LNCaP clone FGC (cell line): ENCODE results near the gene PGR.
A peak's percentile ranks its signal among the peaks of the same experiment; 100 is the strongest.

Experiments
- DNase-seq: peaks from one replicate; pipeline ENCODE4 v3.0.0-alpha.2; 2011; ENCODE audit warnings: low read depth
- H3K4me3 ChIP-seq: 2 replicates; pipeline ENCODE4 v1.5.1; 2011; ENCODE audit warnings: mild to moderate bottlenecking, low read depth, low read length, control low read depth
- TF ChIP-seq, protein P1 (sequence below): IDR thresholded peaks from 2 replicates; pipeline ENCODE4 v1.5.1; 2012; ENCODE audit warnings: mild to moderate bottlenecking; ENCODE audit not compliant: control insufficient read depth, insufficient read depth; ENCODE audit errors: extremely low read depth

The PGR gene

DNA sequence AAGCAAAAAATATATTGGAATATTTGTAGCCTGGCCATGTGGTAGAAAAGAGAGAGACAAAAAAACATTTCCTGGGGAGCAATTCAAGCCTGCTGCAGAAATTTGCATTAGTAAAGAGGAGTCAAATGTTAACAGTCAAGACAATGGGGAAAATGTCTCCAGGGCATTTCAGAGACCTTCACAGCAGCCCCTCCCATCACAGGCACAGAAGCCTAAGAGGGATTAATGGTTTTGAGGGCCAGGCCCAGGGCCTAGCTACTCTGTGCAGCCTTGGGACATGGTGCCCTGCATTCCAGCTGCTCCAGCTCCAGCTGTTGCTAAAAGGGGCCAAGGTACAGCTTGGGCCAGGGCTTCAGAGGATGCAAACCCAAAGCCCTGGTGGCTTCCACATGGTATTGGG lies 46.8 kb downstream of the PGR start:
- H3K4me3 ChIP-seq, result no peak overlapping the region
- TF ChIP-seq, protein P1, sequence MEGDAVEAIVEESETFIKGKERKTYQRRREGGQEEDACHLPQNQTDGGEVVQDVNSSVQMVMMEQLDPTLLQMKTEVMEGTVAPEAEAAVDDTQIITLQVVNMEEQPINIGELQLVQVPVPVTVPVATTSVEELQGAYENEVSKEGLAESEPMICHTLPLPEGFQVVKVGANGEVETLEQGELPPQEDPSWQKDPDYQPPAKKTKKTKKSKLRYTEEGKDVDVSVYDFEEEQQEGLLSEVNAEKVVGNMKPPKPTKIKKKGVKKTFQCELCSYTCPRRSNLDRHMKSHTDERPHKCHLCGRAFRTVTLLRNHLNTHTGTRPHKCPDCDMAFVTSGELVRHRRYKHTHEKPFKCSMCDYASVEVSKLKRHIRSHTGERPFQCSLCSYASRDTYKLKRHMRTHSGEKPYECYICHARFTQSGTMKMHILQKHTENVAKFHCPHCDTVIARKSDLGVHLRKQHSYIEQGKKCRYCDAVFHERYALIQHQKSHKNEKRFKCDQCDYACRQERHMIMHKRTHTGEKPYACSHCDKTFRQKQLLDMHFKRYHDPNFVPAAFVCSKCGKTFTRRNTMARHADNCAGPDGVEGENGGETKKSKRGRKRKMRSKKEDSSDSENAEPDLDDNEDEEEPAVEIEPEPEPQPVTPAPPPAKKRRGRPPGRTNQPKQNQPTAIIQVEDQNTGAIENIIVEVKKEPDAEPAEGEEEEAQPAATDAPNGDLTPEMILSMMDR, result no peak
- no peak for DNase-seq

DNA sequence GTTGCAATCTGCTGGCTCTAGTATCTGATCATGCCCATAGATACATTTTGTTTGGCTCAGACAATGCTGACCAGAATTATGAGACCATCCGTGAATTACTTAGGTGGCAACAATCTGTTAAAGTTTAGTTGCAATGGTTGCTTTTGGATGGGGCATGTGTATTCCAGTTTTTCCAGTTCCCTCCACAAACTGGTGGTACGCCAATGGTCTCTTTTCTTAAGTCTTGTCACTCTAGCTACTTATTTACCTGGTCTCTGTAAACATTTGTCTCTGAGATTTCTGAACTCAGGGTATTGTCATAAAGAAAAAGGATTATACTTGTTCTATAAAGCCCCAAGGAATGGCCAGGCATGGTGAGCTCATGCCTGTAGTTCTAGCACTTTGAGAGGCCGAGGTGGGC lies 65.9 kb downstream of the PGR start:
- peak; percentile 71 for DNase-seq
- TF ChIP-seq, protein P1, result no peak

DNA sequence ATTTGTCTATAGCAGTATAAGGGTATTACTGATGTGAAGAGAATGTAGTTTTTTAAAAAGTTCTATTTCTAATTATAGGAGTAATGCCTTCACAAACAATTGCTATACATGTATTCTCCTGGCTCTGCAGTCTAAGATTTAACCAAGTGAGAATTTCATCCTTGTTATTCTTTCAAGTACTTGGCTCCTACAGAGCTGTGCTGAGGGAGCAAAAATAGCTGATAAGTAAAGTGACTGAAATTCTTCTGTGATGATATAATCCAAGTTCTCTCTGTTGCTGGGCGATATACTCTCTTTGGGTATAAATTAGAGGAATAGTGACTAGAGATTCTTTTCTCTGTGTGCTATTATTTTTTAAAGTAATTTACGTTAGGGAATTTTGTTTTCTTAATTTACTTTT lies 68.0 kb downstream of the PGR start:
- no peak overlapping the region for H3K4me3 ChIP-seq
- TF ChIP-seq, protein P1, result no peak
- DNase-seq, result no peak

More for the DNA sequence above, 65.9 kb downstream of the PGR start:
- H3K4me3 ChIP-seq, result no peak overlapping the region

DNA sequence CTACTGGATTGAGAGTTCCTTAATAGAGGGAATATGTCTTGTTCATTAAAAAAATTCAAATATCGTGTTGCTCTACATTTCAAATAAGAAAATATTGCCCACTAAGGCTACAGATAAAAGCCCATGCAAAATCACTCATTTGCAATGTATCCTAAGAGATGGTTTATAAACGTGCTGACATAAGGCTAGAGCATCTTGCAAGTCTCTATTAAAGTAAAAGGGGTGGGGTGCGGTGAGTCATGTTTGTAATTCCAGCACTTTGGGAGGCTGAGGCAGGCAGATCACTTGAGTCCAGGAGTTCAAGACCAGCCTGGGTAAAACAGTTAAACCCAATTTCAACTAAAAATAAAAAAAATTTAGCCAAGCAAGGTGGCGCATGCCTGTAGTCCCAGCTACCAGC lies 70.3 kb downstream of the PGR start:
- no peak for DNase-seq
- no peak overlapping the region for H3K4me3 ChIP-seq
- TF ChIP-seq, protein P1, result no peak

DNA sequence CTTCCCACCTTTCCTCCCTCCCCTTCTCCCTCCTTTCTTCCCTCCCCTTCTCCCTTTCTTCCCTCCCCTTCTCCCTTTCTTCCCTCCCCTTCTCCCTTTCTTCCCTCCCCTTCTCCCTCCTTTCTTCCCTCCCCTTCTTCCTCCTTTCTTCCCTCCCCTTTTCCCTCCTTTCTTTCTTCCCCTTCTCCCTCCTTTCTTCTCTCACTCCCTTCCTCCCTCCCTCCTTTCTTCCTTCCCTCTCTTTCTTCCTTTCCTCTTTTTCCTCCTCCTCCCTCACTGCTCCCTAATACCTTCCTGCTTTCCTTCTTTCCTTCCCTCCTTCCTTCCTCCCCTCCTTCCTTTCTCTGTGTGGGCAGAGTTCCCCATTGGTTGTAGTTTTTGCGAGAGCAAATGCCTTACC lies 76.1 kb downstream of the PGR start:
- TF ChIP-seq, protein P1, result no peak
- no peak for DNase-seq
- no peak overlapping the region for H3K4me3 ChIP-seq

DNA sequence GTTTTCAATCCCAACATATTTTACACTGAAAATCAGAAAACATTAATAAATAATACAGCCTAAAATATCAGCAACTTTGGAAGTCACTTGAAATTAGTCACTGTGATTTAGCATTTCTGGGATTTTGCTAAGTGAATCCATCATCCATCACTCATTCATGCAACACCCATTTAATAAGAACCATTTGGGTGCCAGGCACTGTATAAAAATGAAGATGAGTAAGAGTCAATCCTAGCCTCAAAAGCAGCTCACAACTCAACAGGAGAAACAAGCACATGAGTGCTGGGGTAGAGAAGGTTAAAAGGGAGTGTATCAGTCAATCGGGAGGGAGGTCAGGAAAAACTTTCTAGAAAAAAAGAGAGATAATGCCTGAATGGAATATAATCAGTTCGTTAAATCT lies 77.9 kb downstream of the PGR start:
- no peak overlapping the region for H3K4me3 ChIP-seq
- TF ChIP-seq, protein P1, result no peak
- DNase-seq, result no peak

DNA sequence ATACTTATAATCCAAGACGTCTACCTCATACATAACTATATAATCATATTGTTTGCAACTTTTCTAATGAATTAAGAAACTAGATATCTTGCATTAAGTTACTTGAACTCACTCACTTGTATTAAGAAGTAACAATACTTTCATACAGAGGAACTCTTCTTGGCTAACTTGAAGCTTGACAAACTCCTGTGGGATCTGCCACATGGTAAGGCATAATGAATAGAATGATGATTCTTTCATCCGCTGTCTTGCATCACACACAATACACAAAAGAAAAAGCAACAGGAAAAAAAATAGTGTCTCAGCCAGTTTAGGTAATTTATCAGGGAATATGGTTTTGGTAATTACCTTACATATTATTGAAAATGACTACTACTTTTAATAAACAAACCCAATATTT lies 79.8 kb downstream of the PGR start:
- H3K4me3 ChIP-seq, result no peak overlapping the region
- TF ChIP-seq, protein P1, result no peak
- DNase-seq, result no peak
